C4-2B (cell line): ENCODE data around the gene MUC5B.

Source experiments
- H3K27ac ChIP-seq: fragments of 450-650 bp; 2 replicates; pipeline ENCODE4 v1.5.1; 2017
- ZFX ChIP-seq: fragments of 450-650 bp; IDR thresholded peaks from 2 replicates; pipeline ENCODE4 v1.6.1; 2017
- TF ChIP-seq, protein P1 (sequence below): fragments of 450-650 bp; conservative IDR thresholded peaks from 2 replicates; pipeline ENCODE4 v1.5.1; 2017; ENCODE audit warnings: mild to moderate bottlenecking

MUC5B gene

DNA sequence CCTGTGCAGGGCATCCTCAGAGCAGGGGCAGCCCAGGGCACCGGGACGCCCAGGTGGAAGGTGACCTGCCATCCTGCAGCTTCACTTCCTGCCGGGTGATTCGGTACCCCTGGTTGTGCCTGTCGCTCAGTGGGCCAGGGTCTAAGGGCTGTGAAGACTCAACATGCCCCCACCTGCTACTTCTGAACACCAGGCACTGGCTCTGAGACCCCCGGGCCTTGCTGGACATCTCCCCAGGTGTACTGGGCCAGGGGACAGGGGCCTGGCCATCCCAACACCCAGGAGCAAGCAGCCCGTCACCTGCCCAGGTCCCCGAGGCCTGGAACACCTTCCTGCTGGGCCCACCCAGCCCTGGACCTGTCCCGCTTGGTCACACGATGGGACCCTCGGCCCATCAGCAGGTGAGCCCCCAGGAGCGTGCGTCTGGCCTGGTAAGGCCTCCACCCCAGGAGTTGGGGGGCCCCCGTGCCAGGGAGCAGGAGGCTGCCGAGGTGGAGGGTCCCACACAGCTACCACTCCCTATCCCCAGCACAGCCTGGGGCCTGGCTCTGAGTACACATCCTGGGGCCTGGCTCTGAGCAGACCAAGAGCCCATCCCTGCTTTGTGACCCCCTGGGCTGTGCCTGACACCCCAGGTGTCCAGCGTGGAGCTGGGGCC is 3.9 kb upstream of the MUC5B start:
- no peak overlapping the region for H3K27ac ChIP-seq

DNA sequence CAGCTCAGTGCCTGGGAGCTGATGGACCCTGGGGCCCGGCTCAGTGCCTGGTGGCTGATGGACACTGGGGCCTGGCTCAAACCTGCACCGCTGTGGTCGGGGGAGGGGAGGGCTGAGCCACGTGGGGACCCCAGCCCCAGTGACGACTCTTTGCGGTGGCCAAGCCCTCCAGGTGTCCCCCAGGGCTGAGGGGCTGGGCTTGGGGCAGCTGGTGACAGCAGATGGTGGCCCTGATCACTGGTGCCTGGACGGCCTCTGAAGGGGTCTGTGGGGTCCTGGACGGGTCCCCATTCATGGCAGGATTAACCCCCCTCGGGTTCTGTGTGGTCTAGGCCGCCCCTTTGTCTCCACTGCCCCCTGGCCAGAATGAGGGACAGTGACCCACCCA is 3.4 kb upstream of the MUC5B start:
- H3K27ac ChIP-seq: no peak overlapping the region
- TF ChIP-seq, protein P1, sequence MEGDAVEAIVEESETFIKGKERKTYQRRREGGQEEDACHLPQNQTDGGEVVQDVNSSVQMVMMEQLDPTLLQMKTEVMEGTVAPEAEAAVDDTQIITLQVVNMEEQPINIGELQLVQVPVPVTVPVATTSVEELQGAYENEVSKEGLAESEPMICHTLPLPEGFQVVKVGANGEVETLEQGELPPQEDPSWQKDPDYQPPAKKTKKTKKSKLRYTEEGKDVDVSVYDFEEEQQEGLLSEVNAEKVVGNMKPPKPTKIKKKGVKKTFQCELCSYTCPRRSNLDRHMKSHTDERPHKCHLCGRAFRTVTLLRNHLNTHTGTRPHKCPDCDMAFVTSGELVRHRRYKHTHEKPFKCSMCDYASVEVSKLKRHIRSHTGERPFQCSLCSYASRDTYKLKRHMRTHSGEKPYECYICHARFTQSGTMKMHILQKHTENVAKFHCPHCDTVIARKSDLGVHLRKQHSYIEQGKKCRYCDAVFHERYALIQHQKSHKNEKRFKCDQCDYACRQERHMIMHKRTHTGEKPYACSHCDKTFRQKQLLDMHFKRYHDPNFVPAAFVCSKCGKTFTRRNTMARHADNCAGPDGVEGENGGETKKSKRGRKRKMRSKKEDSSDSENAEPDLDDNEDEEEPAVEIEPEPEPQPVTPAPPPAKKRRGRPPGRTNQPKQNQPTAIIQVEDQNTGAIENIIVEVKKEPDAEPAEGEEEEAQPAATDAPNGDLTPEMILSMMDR: no peak
- no peak for TF ChIP-seq ZFX

More for the DNA sequence above, 3.9 kb upstream of the MUC5B start:
- TF ChIP-seq, protein P1: no peak
- TF ChIP-seq ZFX: no peak

DNA sequence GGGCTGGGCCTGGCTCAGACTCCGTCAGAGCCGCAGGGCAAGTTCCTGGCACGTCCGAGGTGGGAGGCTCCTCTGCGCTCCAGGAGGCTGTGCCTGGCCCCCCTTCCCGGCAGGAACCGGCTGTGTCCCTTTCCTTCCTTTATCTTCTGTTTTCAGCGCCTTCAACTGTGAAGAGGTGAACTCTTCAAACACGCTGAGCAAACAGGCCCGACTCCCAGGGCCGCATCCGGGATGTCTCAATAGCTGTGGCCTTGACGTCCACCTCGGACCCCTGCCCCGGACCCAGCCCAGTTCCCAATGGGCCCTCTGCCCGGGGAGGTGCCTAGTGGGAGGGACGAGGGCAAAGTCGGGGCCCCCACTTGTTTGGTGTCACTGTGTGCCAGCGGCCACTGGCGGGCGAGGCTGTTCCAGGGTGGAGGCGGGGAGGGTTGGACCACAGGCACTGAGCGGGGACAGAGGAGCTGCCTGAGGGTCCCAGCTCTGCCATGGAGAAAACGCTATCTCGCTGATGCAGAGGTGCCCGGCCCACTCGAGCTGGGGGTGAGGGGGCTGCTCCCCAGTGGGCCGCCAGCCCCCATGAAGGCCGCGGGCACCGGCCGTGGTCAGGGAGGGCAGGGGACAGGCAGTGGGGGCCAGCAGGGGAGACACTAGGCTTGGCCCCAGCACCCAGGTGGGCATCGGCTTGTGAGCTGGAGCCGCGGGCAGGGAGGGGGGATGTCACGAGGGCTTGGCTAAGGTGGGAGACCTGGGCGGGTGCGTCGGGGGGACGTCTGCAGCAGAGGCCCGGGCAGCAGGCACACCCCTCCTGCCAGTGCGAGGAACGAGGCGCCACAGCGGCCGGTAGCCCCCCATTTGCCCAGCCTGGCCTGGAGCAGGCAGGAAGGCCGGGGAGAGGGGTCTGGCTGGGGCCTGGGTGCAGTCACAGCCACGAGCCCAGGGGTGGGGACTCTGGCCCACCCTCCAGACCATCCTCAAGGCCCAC is 2.7 kb upstream of the MUC5B start:
- H3K27ac ChIP-seq: no peak overlapping the region
- no peak for TF ChIP-seq ZFX
- TF ChIP-seq, protein P1: no peak

DNA sequence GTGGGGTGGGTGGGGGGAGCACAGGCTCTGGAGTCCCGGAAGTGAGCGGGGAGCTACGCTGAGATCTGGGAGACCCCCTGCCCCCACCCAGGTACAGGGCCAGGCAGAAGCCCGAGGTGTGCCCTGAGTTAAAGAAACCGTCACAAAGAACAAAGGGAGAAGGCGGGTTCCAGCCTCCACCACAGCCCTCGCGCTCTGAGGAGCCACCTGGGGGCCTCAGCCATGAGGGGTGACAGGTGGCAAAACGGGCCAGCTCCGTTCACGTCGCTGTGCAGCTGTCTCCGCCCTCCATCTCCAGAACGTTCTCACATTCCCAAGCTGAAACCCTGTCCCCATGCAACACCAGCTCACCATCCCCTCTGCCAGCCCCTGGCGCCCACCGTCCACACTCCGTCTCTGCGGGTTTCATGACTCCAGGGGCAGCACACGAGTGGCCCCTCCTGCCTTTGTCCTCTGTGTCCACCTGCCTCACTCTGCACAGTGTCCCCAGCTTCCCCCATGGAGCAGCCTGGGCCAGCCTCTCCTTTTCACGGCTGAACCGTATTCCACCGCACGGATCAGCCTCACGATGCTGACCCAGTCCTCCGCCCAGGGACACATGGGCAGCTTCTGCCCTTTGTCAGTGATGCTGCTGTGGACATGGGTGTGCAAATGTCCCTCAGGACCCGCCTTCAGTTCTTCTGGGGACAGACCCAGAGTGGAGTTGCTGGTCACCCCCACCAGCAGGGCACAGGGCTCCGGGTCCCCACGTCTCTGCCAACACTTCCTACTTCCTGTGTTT is 1.7 kb upstream of the MUC5B start:
- no peak for TF ChIP-seq ZFX
- TF ChIP-seq, protein P1: no peak

DNA sequence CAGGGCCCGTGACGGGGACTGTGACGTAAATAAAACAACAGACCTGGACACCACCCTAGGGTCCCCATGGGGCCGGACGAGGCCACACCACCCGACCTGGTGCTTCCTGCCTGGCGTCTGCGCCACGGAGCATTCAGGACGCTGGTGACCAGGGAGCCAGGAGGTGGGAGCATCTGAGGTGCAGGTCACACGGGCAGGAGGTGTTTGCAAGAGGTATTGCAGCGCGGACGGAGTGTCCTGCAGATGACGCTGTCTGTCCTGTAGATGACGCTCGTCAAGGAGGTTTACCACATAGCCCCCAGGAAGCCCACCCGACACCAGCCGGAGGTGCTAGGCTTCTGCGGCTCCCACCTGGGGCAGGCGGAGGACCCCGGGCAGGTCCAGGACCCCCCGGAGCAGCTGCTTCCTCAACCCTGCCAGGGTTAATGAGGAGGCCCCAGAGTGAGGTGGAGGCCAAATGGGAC is 986 bp upstream of the MUC5B start:
- no peak for TF ChIP-seq ZFX
- TF ChIP-seq, protein P1: no peak
- no peak overlapping the region for H3K27ac ChIP-seq

More for the DNA sequence above, 1.7 kb upstream of the MUC5B start:
- no peak overlapping the region for H3K27ac ChIP-seq

DNA sequence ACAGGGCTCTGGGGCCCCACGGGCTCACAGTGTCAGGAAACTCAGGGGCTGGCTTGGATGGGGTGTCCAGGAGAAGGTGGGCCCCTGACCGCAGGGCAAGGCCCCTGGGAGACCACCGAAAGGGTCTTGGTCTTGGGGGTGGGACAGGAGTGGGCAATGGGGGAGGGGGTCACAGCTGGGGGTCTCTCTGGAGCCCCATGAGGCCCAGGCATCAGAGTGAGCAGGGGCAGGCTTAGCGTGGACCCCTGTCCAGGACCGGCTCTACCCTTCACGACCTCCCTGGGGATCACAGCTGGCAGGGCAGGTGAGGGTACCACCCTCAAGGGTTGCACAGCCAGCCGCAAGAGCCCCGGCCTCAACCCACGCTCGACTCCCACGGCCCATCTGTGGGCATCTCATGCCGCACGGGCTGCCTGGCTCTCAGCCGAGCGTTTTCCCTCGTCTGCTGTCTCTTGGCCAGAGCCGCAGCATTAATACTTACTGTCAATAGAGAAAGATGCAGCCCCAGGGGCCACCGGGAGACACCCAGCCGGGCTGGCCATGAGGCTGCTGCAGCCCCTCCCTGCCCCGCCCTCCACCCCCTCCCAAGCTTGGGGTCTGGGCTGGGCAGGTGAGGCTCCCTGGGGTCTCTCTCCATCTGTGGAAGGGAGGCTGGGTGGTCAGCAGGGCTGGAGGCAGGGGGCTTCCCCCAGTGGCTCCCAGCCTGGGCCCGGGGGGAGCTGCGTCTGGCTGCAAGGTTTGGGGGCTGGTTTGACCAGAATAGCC is 662 bp downstream of the MUC5B start:
- no peak overlapping the region for H3K27ac ChIP-seq
- TF ChIP-seq ZFX: no peak
- TF ChIP-seq, protein P1: no peak
